Nucleus accumbens (tissue), 56 donors: ENCODE results near the gene MAOA.
"Not testable (repeated sequence)": the region's sequence is repeated elsewhere in the genome, so short reads cannot be mapped to it uniquely, and the experiment has no call there.

Source experiments
- DNase-seq, 56 donors: peaks; one replicate each; lab custom pipeline; 2025; lab: John Stamatoyannopoulos, UW

The MAOA gene

DNA sequence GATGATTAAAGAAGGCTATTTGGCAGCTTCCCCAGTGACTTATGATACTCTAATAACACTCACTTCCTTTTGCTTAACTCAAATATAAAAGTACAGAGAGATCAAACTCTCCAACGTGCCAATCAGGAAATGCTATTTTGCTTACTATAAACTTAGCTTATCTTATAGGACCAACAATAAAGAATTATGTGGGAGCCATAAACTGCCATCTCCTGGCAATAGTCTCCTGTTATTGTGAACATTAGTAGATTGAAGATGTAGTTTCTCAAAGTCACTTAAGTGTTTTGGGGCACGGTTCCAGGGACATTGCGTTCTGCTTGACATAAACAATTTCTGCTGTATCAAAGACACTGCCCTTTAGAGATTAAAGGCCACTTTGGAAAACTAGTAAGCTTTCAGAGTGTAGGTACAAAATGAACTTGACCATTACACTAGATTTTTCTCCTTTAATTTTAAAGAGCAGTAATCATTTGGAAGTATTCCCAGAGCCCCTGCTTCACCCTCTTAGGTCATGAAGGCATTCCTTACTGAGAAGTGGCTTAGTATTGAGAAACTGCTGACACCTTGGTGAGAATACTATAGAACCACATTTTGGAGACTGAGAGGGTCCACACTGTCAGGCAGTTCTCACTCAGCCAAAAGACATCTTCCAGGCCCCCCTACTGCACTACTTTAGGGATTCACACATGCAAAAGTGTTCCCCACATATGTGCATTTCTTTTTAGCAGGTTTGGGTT, 51.9 kb downstream of the MAOA start:
- DNase-seq = no peak

DNA sequence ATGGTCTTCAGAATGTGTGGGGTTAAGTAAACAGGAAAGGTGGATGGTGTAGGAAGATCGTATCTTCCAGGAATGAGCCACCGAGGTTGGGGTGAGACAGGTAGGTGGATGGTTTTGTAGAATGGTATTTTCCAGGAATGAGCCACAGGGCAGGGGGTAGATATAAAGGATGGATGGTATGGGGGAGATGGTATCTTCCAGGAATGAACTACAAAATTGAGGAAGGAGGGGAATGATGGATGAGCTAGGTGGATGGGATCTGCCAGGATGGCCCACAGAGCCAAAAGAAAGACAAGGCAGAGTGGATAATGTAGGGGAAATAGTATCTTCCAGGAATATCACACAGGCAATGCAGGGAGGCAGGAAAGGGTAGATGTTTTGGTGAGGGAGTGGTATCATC, 60.0 kb downstream of the MAOA start:
- DNase-seq = no peak

DNA sequence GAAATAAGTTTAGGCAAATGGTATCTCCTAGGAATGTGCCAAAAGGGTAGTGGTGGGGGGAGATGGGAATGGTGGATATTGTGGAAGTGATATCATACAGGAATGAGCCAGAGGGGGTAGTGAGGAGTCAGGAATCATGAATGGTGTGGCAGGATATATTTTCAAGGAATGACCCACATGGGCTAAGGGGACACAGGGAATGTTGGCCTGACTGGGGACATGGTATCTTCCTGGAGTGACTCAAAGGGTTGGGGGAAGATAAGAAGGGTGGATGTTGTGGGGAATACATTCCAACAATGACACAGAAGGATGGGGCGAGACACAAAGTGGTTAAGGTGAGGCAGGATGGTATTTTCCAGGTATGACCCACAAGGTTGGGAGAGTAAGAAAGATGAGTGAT, 60.6 kb downstream of the MAOA start:
- DNase-seq = no peak

DNA sequence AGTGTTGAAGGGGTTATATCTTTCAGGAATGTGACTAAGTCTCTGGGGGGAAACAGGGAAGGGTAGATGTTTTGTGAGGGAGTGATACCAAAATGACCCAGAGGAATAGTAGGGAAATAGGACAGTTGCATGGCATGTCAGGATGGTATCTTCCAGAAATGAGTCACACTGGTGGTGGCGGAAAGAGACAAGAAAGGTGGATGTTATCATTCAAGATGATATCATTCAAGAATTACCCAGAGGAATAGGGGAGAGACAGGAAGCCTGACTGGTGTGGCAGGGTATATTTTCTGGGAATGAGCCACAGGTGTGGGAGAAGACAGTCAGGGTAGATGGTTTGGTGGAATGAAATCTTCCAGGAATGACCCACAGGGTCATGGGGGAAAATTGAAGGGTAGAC, 61.1 kb downstream of the MAOA start:
- DNase-seq = no peak

DNA sequence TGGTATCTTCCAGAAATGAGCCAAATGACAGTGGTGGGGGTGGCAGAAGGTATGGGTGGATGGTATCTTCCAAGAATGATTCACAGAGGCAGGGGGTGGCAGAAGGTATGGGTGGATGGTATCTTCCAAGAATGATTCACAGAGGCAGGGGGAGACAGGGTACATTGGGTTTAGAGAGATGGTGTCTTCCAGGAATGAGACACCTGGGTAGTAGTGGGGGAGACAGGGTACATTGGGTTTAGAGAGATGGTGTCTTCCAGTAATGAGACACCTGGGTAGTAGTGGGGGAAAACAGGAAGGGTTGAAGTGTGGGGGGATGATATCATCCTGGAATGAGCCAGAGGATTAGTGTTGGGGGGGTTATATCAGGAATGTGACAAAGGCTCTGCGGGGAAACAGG, 62.0 kb downstream of the MAOA start:
- no peak for DNase-seq

DNA sequence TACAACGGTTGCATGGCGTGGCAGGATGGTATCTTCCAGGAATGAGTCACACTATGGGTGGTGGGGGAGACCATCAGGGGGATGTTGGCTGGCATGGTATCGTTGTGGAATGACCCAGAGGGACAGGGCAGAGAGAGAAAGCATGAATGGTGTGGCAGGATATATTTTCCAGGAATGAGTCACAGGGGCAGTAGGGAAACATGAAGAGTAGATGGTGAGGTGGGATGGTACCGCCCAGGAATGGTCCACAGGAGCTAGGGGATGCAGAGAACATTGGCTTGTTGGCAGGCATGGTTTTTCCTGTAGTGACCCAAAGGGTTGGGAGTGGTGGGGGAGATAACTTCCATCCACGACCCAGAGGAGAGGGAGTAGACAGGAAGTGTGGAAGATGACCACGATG, 62.4 kb downstream of the MAOA start:
- no peak for DNase-seq

DNA sequence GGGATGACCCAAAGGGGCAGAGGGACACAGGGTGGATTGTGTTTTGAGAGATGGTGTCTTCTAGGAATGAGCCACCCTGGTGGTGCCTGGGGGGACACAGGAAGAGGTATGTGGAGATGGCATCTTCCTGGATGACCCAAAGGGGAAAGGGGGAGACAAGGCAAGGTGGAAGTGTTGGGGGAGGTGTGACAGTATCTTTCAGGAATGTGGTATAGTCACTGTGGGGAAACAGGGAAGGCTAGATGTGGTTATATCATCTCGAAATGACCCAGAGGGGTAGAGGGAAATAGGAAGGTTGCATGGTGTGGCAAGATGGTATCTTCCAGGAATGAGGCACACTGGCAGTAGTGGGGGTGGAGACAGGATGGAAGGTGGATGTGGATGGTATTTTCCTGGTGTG, 62.9 kb downstream of the MAOA start:
- no peak for DNase-seq

DNA sequence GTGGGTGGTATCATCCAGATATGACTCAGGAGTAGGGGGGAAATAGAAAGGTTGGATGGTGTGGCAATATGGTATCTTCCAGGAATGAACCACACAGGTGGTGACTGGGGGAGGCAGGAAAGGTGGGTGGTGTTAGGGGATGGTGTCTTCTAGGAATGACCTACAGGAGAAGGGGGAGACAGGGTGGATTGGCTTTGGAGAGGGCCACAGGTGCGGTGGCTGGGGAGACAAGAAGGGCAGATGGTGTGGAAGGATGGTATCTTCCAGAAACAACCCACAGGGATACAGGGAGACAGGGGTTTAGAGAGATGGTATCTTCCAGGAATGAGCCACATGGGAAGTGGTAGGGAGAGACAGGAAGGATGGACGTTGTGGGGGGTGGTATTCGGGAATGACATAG, 64.0 kb downstream of the MAOA start:
- no peak for DNase-seq

DNA sequence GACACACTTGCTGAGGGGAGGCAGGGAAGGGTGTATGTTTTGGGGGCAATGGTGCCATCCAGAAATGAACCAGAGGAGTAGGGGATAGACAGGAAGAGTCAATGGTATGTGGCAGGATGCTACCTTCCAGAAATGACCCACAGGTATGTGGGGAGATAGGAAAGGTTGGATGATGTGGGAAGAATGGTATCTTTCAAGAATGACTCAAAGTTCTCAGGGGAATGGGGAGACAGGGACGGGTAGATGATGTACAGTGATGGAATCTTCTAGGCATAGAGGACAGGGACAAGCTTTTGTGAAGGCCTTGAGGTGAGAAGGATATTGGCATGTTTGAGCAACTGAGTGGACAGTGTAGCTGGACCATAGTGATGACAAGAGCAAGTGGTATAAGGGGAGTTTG, 64.9 kb downstream of the MAOA start:
- DNase-seq = no peak

DNA sequence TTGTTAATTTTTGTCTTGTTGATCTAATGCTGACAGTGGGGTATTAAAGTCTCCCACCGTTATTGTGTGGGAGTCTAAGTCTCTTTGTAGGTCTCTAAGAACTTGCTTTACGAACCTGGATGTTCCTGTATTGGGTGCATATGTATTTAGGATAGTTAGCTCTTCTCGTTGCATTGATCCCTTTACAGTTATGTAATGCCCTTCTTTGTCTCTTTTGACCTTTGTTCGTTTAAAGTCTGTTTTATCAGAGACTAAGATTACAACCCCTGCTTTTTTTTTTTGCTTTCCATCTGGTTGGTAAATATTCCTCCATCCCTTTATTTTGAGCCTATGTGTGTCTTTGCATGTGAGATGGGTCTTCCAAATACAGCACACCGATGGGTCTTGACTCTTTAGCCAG, 69.1 kb downstream of the MAOA start:
- DNase-seq = not testable (repeated sequence)

DNA sequence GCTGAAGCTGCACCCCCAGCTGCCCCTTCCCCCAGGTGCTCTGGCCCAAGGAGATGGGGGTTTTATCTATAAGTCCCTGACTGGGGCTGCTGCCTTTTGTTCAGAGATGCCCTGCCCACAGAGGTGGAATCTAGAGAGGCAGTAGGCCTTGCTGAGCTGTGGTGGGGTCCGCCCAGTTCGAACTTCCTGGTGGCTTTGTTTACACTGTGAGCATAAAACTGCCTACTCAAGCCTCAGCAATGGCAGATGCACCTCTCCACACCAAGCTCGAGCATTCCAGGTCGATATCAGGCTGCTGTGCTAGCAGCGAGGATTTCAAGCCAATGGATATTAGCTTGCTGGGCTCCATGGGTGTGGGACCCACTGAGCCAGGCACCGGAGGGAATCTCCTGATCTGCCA, 71.2 kb downstream of the MAOA start:
- not testable (repeated sequence) for DNase-seq

DNA sequence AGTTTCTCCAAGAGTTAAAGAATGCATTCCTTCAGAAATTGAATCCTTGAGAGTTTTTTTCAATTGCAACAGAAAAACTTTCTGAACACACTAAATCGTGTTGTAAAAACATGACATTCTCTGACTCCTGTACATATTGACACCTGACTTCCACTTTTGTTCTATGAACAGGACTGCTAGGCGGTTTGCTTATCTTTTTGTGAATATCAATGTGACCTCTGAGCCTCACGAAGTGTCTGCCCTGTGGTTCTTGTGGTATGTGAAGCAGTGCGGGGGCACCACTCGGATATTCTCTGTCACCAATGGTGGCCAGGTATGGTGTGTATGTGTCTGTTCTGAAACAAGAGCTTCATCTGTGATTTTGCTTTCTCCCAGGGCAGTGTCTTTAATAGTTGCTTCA, 71.9 kb downstream of the MAOA start:
- DNase-seq = no peak

DNA sequence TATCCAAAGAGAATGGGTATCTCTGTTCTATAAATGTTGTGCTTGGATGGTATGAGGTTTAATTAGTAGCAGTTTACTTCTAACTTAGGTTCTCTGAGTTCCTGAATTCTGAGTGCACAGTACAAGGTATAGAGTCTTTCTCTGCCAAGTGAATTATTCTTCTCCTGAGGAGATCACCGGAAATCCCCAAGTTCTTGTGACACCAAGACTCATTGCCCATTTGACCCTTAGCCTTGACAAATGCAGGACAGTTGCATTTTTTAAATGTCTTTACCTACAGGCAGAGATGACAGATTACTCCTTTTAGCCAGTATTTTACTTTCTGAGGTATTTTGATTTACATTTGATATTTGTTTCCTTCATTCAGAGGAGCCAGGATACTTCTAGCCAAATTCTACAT, 72.9 kb downstream of the MAOA start:
- DNase-seq = no peak

DNA sequence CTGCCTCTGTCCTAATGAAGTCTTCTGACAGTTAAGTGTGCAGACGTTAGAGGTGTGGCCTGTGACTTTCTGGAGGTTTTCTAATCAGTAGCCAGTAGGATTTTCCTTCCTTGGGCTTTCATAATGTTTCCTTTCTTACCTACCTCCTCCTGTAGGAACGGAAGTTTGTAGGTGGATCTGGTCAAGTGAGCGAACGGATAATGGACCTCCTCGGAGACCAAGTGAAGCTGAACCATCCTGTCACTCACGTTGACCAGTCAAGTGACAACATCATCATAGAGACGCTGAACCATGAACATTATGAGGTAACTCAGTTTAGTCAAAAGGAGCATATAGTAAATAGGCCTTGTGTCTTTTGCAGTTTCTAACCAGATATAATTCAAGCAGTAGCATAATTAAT, 75.0 kb downstream of the MAOA start:
- DNase-seq = no peak

DNA sequence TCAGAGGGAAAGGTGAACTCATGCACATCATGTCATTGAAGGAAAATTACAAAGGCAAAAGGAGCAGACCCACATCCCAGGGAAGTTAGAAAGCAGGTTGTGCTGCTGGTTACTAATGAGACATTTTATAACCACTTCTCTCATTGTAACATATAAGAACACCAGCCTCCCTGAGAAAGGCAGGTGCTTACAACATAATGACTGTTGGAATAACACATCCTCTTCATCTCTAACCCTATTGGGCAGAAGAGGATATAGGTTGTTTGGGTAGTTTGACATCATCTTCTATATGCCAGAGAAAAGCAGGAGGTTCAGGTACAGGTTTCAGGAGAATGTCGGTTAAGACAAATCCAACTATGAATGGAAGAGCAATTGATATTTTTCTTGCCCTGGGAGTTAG, 77.6 kb downstream of the MAOA start:
- no peak for DNase-seq

DNA sequence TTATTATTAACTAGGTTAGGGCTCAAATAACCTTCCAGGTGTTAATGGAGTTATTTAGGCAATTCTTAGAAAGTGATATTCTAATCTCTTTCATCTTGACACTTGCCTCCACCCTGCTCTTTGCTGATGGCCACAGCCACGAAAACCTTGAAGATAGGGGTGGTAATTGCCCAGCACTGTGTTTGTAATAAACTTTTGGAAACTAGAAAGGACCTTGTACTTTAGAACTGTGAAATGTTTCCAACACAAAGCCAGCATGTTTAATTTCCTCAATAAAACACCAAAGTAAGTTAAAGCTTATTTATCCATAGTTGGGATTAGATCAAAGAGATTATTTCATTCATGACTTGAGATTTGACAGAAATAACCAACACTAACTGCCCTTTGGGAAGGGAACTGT, 78.3 kb downstream of the MAOA start:
- no peak for DNase-seq

DNA sequence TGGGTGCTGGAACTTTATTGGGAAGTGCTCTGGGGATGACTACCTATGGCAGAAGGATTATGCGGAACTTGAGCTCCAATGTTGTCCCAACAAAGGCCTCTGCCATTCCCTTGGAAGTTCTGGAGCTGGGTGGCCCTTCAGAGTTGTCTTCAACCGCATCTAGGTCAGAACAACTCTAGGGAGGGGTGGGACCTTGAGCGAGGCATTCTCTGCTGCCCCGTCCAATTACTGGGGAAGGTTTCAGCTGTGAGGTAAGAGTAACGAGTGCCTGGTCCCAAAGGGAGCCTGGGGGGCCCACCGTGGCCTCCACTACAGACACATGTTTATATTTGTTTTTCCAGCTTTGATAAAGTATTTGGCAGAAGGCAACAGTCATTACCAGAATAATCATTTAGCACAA, 79.4 kb downstream of the MAOA start:
- DNase-seq = no peak

DNA sequence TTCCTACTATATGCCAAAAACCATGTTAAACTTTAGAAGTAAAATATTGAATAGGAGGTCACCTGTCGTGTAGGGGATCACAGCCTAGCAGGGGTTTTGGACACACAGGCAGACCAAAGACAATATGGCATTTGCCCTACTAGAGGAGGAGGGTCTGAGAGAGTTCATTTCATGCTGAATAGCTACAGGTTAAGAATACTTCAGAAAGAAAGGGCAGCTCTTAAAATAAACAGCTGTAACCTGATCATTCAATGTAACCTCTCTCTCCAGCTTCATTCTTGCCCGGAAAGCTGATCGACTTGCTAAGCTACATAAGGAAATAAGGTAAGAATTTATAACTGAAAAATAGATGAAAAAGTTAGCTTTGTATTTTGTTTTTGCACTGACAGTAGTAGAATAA, 79.9 kb downstream of the MAOA start:
- no peak for DNase-seq

DNA sequence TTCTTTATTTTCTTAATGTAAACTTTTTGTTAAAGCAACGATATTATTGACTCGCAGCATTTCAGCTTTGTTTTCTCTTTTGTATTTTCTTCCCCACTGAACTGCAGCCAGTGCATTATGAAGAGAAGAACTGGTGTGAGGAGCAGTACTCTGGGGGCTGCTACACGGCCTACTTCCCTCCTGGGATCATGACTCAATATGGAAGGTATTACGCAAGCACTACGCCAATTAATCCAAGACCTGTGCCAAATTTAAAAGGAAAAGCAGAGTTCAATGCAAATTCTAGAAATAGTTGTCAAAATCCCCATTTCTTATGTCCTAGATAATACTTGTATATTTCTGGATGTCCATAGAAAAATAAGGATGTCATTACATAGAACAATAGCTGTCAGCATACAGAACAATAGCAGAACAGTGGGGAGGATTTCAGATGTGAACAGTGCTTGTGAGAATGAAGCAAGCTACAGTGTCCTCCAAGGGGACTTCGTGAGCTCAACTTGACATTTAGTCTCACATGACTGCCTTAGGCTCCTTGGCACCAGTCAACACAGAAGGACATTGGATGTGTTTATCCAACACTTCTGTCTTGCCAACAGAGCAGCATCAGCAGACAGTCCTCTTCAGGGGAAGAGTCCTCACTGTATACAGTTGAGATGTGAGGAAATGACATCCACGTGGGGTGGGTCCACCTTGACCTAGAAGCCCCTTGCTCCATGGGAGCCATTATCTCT, 85.9 kb downstream of the MAOA start:
- no peak for DNase-seq

DNA sequence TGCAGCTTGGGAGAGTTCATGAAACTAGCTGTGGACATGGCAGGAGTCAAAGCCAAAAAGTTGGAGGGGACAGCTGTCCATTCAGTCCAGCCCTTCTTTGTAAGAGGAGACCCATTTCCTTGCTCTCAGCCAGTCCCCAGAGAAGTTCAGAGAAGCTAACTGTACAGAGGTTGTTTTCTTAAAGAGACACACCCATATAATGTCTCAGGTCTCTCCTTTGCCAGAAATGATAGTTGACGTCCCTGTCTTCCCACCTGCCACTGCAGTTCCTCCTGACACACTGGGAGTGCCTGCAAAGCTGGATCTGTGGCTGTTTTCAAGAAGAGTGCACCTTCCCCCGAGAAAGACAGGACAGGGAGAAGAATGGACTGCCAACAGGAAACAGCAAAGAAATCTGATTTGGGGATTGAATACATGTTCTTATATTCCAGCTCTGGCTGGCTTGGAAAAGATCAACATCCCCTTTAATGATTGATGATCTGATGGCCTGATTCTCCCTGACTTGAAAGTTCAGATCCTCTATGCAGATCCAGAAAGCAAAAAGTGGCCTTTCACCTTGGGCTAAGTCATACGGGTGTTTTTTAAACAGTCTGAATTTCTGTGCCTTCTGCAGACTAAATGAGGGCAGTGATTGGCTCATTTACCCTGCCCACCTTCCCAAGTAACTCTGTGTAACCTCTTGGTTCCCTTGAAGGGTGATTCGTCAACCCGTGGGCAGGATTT, 87.2 kb downstream of the MAOA start:
- no peak for DNase-seq

DNA sequence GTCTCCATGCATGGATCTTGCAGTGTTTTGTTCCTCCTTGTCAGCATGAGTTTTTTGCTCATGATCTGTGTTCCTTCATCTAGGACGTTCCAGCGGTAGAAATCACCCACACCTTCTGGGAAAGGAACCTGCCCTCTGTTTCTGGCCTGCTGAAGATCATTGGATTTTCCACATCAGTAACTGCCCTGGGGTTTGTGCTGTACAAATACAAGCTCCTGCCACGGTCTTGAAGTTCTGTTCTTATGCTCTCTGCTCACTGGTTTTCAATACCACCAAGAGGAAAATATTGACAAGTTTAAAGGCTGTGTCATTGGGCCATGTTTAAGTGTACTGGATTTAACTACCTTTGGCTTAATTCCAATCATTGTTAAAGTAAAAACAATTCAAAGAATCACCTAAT, 88.2 kb downstream of the MAOA start:
- no peak for DNase-seq
